GM21367 (cell line): ENCODE measurements around the gene G6PC3.
"Not testable (repeated sequence)": the region's sequence is repeated elsewhere in the genome, so short reads cannot be mapped to it uniquely, and the experiment has no call there.

Experiments
- ATAC-seq: cut with Tn5 transposase; IDR thresholded peaks from one replicate; pipeline ENCODE4 v1.9.1; 2021; ENCODE audit not compliant: unreplicated experiment

G6PC3 gene

DNA sequence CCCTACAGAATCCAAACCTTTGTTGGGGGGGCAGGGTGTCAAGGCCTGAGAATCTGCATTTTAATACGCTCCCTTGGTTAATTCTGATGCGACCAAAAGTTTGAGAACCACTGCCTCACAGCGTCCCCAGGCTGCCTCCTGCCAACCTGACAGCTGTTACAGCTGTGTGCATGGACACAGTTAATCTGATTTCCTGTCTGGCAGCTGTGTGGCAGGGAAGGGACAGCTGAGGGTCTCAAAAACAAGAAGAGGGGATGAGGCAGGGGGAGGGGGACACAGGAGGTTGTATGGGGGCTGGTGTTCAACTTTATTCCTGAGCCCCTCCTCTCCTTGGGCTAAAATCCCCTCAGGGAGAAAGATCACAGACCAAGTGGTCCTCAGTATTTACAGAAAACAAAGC lies 35.4 kb downstream of the G6PC3 start:
- ATAC-seq = no peak

- no peak for ATAC-seq
Measured at GRCh38 chr17:44106801-44107200, 36.3 kb downstream of the G6PC3 start.

GRCh38 chr17:44108440-44109311 lies 38.1 kb downstream of the G6PC3 start:
- ATAC-seq = no peak

GRCh38 chr17:44109312-44109630 lies 38.7 kb downstream of the G6PC3 start:
- no peak for ATAC-seq

- no peak for ATAC-seq
Measured at GRCh38 chr17:44110011-44110686, 39.6 kb downstream of the G6PC3 start.

GRCh38 chr17:44110823-44111633 lies 40.5 kb downstream of the G6PC3 start:
- ATAC-seq = no peak

- no peak for ATAC-seq
Measured at GRCh38 chr17:44111777-44112176, 41.2 kb downstream of the G6PC3 start.

DNA sequence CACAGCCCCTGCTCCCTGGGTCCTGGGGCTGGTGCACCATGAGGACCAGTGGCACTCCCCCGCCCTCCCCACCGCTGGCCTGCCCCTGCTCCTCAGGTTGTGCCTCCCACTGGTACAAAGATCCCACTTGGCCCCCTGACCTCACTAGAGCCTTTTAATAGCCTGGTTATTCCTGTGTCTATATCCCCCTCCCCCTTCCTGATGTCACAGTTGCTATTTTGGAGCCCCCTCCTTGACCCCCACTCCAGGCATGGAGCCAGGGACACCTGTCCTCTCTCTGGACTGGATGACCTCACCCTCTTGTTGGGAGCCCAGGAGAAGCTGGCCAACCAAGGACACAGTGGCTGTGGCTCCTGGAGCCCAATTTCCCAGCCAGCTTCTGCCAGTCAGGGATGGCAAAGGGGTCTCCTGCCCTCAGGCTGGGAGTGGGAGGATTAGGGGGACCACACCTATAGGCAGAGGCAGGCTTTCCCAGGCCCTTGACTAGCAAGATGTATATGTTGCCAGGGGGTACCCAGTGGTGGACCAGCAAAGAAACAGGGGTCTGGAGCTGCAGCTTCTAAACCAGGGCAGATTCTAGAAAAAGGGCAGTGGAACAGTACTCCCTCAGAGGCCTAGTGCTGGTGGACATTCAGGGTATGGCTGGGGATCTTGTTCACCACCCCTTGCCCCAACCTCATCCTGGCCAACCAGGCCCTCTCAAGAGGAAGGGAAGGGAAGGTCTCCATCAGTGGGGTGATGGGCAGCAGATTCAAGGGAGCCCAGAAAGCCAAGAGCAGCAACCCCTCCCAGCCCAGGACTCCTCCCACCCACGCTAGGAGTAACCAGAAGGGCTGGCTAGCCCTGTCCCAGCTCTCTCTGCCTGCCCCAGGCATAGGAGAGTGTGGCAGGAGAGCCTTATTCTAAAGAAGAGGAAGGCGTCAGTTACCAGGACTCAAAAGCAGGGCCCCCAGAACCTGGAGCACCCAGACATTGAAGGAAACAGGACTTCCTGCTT lies 42.0 kb downstream of the G6PC3 start:
- no peak for ATAC-seq

GRCh38 chr17:44113382-44113781 lies 42.8 kb downstream of the G6PC3 start:
- ATAC-seq = no peak

DNA sequence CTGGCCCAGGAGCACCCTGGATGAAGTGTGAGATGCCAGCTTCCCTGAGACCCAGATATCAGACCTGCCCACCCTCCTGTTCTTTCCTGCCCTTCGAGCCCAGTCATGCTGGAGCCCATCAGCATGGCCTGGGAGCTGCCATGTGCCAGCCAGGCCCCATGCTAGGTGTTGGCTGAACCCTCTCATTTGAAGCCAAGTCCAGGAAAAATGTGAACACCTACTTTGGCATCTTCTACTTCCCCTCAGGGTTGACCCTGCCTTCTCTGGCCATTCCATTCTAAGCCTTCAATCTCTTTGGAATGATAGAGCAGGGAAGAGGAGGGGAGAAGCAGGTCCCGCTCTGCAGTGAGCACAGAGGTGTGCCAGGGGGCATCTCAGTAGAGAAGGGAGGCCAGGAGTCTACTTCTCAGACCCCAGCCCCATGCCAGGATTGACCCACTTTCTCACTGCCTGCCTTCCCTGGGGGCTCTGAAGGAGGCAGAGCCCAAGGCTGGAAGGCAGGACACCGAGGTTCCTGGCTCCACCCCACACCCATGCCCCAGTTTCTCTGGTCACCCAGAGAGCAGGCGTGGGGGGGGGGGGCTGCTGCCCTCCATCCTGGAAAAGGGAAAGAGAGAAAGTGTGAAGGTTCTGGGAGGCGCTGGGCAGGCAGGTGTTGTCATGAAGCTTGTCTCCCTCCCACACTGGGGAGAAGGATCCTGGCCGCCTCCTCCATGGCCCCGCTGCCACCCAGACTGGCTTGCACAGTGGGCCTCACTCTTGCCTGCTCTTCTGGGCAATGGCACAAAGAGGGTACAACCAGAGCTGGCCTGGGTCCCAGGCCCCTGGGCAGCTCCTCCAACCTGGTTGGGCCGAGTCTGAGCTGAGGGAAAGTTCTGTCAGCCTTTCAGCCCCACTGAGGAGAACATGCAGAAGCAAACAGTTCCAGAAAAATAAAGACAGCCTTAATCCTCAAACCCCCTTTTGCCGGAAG lies 43.6 kb downstream of the G6PC3 start:
- ATAC-seq = no peak

- no peak for ATAC-seq
Measured at GRCh38 chr17:44115585-44116415, 45.3 kb downstream of the G6PC3 start.

GRCh38 chr17:44117351-44117750 lies 46.8 kb downstream of the G6PC3 start:
- no peak for ATAC-seq

GRCh38 chr17:44118427-44119050 lies 48.0 kb downstream of the G6PC3 start:
- ATAC-seq = no peak

- no peak for ATAC-seq
Measured at GRCh38 chr17:44119062-44119461, 48.5 kb downstream of the G6PC3 start.

DNA sequence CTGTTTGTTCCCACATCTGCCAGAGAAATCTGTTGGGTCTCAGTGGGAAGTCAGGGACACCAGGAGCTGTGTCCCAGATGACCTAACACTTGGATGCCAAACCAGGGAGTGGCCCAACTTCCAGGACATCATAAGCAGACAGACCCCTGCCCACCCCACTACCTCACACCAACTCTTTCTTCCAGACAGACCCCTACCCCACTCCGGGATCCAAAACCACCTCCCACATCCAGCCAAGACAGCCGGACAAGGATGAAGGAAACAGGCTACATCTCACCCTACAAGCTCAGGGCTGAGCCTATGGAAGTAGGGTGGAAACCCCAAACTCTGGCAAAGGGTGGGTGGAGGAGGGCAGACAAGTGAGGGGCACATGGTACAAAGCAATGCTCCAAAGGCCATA lies 49.3 kb downstream of the G6PC3 start:
- no peak for ATAC-seq

- ATAC-seq = not testable (repeated sequence)
Measured at GRCh38 chr17:44120281-44120680, 49.7 kb downstream of the G6PC3 start.

- ATAC-seq = no peak
Measured at GRCh38 chr17:44120851-44121605, 50.5 kb downstream of the G6PC3 start.
